Measurements from ENCODE around the gene PFKFB3. TPM values are rescaled to one million over a fixed set of nuclear protein-coding genes. Genes with fewer than 3 reads are reported as not detected.
"Not testable (repeated sequence)": the region's sequence is repeated elsewhere in the genome, so short reads cannot be mapped to it uniquely, and the experiment has no call there.

The PFKFB3 gene
- total RNA-seq, 1 donor from 2014 or later = 64.5 TPM

- H3K4me1 Mint-ChIP-seq (ENCODE audit: low read depth) = no peaks in the 10 kb centered on the region
- no peaks in the 10 kb centered on the region for H3K36me3 Mint-ChIP-seq (ENCODE audit: insufficient read depth)
- no peak overlapping the region for H3K27ac Mint-ChIP-seq
- H3K4me3 Mint-ChIP-seq (ENCODE audit: low read depth) = no peak overlapping the region
- no peaks in the 10 kb centered on the region for H3K9me3 Mint-ChIP-seq (ENCODE audit: low read depth)
- H3K27me3 Mint-ChIP-seq = no peaks in the 10 kb centered on the region
- TF ChIP-seq CTCF (IDR thresholded peaks at IDR 0.05; ENCODE audit: unreplicated experiment) = no peak
- no peak for DNase-seq (ENCODE audit: low spot score, unreplicated experiment)
Measured at GRCh38 chr10:6186894-6187256, 15.9 kb upstream of the PFKFB3 start.

- no peaks in the 10 kb centered on the region for H3K4me1 Mint-ChIP-seq (ENCODE audit: low read depth)
- H3K9me3 Mint-ChIP-seq (ENCODE audit: low read depth) = no peaks in the 10 kb centered on the region
- TF ChIP-seq CTCF (IDR thresholded peaks at IDR 0.05; ENCODE audit: unreplicated experiment) = no peak
- no peak for DNase-seq (ENCODE audit: low spot score, unreplicated experiment)
- no peak overlapping the region for H3K4me3 Mint-ChIP-seq (ENCODE audit: low read depth)
- H3K27me3 Mint-ChIP-seq = no peaks in the 10 kb centered on the region
- no peak overlapping the region for H3K27ac Mint-ChIP-seq
- no peaks in the 10 kb centered on the region for H3K36me3 Mint-ChIP-seq (ENCODE audit: insufficient read depth)
Measured at GRCh38 chr10:6187278-6187677, 15.5 kb upstream of the PFKFB3 start.

GRCh38 chr10:6190033-6190432 is 12.7 kb upstream of the PFKFB3 start:
- not testable (repeated sequence) for H3K27ac Mint-ChIP-seq; DNase-seq (ENCODE audit: low spot score, unreplicated experiment); H3K36me3 Mint-ChIP-seq (ENCODE audit: insufficient read depth); H3K4me3 Mint-ChIP-seq (ENCODE audit: low read depth); H3K4me1 Mint-ChIP-seq (ENCODE audit: low read depth); H3K27me3 Mint-ChIP-seq; H3K9me3 Mint-ChIP-seq (ENCODE audit: low read depth)

- no peak for TF ChIP-seq CTCF (IDR thresholded peaks at IDR 0.05; ENCODE audit: unreplicated experiment)
- H3K9me3 Mint-ChIP-seq (ENCODE audit: low read depth) = no peaks in the 10 kb centered on the region
- H3K4me1 Mint-ChIP-seq (ENCODE audit: low read depth) = no peaks in the 10 kb centered on the region
- H3K4me3 Mint-ChIP-seq (ENCODE audit: low read depth) = no peak overlapping the region
- no peaks in the 10 kb centered on the region for H3K27me3 Mint-ChIP-seq
- no peak for DNase-seq (ENCODE audit: low spot score, unreplicated experiment)
- H3K27ac Mint-ChIP-seq = no peak overlapping the region
- H3K36me3 Mint-ChIP-seq (ENCODE audit: insufficient read depth) = no peaks in the 10 kb centered on the region
Measured at GRCh38 chr10:6191147-6191546, 11.6 kb upstream of the PFKFB3 start.

- no peak overlapping the region for H3K4me3 Mint-ChIP-seq (ENCODE audit: low read depth)
- no peaks in the 10 kb centered on the region for H3K36me3 Mint-ChIP-seq (ENCODE audit: insufficient read depth)
- no peak for DNase-seq (ENCODE audit: low spot score, unreplicated experiment)
- H3K4me1 Mint-ChIP-seq (ENCODE audit: low read depth) = no peaks in the 10 kb centered on the region
- no peaks in the 10 kb centered on the region for H3K27me3 Mint-ChIP-seq
- no peak for TF ChIP-seq CTCF (IDR thresholded peaks at IDR 0.05; ENCODE audit: unreplicated experiment)
- no peak overlapping the region for H3K27ac Mint-ChIP-seq
- H3K9me3 Mint-ChIP-seq (ENCODE audit: low read depth) = no peaks in the 10 kb centered on the region
Measured at GRCh38 chr10:6191569-6191968, 11.2 kb upstream of the PFKFB3 start.

GRCh38 chr10:6193342-6193741 is 9.4 kb upstream of the PFKFB3 start:
- not testable (repeated sequence) for H3K4me1 Mint-ChIP-seq (ENCODE audit: low read depth); H3K4me3 Mint-ChIP-seq (ENCODE audit: low read depth); H3K9me3 Mint-ChIP-seq (ENCODE audit: low read depth); H3K36me3 Mint-ChIP-seq (ENCODE audit: insufficient read depth); H3K27ac Mint-ChIP-seq; DNase-seq (ENCODE audit: low spot score, unreplicated experiment); H3K27me3 Mint-ChIP-seq

Measured in progenitor cell of endocrine pancreas (in vitro differentiated cells).